Fibroblast of skin of right biceps (primary cell): Measurements from ENCODE around the gene MNX1.

Experiments
- DNase-seq: peaks from one replicate; pipeline ENCODE4 v3.0.0-alpha.2; 2013

MNX1 gene

DNA sequence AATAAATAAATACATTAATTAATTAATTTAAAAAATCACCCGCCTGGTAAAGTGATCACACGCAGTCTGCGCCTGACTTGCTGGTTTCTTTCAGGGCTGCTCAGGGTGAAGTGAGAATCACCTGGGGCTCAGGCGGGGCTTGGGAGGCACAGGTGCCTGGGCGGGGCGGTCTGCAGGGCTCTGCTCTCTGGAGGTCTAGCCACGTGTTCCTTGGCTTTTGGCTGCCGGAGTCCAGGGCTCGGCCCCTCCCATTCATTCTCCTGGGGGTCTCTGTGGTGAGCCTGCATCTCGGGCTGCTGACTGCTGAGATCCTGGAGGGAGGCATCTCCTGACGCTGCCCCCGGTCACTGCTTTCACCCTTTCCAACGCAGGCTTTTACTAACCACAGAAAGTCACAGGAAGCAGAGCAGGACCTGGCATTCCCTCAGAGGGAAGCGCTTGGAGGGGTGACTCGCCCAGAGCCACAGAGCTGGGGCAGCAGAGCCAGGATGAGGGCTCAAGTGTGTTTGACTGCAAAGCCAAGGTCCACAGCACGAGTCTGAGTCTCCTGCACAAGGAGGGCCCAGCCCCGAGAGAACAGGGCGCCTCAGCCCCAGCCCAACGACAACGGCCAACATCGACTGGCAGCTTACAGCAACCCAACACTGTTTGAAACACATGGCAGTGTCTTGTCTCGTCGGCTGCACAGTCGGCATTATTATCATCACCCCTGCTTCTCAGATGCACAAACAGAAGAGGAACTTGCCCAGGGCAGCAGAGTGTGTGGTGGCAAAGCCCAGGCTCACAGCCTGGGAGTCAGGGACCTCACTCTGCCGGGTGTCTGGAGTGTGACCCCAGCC lies 22.4 kb upstream of the MNX1 start:
- DNase-seq, result peak; percentile 17

DNA sequence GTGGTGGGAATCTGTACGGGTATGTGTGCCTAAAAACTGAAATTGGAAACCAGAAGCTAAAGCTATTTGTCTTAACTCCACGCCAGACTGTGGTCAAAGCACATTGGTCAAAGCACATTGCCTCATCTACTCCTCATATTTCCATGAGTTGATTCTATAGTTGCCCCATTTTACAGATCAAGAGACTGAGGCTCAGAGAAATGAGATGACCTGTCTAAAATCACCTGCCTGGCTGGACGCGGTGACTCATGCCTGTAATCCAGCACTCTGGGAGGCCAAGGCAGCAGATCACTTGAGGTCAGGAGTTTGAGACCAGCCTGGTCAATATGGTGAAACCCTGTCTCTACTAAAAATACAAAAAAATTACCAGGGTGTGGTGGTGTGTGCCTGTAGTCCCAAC lies 21.7 kb upstream of the MNX1 start:
- DNase-seq, result no peak

DNA sequence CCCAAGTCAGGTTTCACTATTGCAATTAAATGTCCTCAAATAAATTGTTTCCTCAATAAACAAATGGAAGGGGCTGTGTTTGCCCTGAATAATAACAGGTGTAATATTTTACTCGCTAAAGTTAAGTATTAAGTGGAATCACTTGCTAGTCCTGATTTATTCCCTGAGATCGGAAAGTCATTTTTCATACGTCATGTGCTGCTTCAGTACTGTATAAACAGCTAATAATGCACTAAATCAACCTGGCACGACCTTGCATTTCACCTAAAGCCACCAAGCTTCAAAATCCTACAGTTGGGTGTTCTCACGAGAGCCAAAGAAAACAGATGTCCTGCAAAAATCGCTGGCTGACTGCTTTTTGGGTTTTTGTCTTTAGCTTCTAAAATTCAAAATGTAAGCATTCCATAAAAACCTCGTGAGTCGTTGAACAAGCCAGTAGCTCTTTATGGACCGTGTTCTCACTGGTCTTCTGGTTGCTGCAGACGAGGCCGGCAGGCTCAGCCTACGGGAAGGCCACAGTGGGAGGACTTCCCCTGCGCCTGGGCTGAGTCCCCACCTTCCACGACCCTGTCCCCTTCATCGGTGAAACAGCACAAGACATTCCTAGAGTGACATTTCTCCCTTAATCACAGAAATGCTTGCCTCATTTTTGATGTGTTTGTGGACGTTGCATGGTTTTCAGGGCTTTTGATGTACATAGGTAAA lies 17.9 kb upstream of the MNX1 start:
- DNase-seq, result no peak

DNA sequence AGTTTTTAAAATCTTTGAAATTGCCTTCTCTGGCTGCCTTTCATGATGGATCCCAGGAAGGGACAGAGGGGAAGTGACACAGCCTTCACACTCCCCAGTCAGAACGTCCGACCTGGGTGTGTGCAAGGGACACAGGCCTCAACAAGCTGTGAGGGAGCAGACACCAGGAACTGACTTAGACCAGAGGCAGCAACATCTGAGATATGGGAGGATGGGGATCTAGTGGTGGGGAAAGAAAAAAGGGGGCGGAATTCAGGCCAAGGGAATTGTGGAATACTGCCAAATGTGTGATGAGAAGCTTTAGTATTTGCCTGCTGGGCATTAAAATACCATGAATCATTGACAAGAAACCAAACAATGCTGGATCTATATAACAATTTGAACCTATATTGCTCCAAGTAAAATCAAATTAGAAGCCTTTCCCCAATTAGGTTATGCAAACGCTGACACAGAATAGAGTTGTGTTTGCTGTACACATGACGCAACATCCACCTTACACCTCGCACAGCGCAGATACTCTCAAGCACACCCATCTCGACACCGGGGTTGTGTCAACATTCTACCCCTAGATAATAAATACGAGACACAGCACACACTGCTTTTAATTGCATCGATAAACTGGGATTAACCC lies 17.2 kb upstream of the MNX1 start:
- DNase-seq, result peak; percentile 26

DNA sequence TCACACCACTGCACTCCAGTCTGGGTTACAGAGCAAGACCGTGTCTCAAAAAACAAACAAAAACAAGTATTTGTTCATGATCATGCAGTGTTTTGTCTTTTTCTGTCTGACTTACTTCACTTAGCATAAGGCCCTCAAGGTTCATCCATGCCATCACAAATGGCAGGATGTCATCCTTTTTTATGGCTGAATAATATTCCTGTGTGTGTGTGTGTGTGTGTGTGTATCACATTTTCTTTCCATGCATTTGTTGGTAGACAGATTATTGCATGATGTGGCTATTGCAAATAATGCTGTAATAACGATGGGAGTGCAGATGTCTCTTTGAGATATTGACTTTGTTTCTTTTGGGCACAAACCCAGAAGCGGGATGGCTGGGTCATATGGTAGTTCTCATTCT lies 14.3 kb upstream of the MNX1 start:
- no peak for DNase-seq

DNA sequence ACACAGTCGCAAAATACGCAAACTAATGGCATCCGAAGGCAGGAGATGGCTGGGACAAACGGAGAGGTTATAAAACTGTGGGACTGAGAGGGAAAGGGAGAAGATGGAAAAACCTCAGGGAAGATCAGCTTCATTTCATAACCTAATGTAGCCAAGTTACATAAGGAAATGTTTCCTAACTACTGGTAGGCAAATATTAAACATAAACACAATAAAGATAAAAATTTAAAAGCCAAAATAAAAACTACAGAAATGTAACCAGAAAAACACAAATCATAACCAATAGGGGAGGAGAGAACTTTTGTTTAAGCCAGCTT lies 13.1 kb upstream of the MNX1 start:
- DNase-seq, result no peak

DNA sequence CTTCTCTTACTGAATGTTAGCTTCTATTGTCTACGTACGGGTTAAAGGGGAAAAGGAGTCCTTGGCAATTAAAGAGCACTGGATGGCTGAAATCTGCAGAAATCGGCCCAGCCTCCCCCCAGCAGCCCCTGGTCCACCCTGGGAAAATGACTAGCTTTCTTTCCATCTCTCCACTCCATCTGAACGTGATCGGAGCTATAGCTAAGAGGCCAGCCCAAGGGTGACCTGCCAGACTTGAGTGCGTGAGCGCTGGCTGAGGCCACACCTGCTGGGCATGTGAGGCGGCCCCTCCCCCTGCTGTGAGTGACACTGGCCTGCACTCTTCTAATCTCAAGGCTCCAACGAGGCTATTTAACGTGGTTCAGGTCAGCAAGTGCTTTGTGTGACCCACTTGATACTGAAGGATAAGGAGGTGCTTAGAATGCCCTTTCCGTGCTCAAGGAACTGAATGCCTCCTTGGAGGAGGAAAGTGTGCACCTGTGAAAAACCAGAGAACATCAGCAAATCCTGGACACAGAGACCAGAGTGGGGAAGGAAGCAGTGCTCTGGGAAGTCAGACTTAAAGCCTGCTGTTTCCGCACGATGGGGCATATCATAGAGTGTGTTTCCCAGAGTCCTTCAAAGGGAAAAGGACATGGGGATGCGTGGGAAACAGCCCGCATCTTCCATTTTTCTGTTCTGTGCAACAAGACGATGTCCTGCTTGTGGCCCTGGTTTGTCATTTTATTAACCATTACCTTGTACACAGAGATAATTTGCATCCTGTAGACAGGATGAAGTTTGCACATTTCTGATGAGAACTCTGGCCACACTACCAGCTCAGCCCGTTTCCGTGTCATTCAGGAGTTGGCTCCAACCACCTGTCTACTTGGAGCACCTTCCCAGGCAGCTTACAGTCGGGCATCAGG lies 12.5 kb upstream of the MNX1 start:
- no peak for DNase-seq

DNA sequence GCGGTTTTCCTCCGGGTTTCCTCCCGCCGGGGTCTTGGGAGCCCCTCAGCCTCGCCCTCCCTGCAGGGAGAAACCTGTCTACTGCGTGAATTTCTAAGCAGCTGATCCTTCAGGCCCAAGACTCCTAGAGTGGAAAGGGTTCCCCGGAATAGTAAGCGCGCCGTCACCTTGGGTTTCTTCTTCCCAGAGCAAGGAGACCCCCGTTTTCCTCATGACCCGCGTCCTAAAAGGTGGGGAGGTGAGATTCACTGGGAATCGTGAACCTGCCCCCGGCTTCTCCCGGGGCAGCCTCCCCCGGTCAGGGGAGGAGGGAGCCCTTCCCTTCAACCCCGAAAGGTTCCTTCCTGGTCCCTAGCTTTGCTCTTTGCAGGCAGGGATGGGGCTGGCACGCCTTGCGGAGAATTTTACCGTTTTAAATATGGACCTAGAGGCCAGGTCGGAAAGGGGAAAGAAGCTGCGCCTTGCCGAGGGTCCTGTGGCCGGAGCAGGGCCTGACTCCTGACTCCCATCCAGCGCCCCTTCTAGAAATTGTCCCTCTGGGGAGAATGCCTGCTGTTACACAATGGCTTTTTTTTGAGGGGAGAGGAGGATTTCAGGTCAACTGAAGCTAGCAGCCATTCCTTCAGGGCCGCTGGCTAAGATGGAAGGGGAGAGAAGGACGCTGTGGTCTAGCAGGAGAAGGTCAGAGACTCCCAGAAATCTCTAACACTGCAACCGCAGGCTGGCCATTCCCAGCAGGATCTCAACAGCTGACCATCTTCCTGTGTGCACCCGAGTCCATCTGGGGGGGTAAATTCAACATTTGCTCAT lies 11.6 kb upstream of the MNX1 start:
- no peak for DNase-seq

DNA sequence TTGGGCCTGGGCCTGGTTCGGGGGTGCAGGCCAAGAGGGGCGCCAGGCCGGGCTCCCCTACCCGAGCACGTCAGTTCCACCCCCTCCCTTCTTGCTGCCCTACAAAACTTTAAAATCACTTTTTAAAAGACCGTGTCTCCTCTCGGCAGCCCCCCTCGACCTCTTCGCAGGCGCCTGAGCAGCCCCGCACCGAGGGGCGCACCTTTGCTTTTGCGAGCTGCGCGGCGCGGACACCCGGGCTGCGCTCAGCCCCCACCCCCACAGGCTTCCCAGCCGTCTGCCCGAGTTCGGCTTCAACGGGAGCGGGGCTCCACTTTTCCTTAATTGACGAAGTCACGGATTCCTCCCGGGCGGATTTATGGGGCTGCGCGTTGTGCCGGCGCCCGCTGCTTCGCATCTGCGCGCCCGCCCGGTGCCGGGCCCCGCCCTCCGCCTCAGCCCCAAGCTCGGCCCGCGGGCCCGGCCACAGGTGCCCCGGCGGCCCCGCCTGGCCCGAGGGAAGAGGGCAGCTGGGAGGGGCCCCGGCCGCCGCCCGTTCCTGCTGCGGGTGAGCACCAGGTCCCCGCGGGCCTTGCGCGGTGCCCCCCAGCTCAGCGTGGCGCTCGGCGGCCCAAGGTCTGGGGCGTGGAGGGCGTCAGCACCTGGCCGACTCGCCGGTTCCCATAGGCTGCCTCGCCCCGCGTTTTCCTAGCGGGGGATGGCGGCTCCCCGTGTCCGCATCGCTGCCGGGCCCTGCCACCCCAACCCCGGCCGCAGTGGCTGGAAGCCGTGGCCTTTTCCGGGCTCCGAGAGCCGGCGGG lies 10.8 kb upstream of the MNX1 start:
- DNase-seq, result no peak

DNA sequence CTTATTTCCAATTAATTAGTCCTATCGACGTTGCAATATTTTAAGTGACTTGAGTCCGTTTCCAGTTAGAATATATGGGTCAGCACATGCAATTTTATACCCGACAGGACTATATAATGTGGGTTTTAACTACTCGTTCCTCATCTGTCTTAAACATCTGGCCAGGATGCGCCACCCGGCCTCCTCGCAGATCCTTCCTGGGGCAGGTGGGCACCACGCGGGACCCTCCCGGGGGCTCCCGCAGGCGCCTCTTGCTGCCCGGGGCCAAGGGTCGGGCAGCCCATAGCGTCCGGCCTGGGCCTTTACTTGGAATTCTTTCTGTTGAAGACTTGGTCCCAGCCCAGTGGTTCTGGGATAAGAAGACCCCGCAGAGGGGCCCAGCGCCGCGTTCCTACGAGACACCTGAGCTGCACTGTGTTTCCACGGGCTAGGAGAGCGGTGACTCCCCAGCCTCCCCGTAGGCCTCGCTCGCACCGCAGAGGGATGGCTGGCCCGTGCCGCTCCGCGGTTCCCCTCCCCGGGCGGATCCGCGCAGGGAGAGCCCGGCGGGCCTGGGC lies 10.1 kb upstream of the MNX1 start:
- DNase-seq, result no peak

DNA sequence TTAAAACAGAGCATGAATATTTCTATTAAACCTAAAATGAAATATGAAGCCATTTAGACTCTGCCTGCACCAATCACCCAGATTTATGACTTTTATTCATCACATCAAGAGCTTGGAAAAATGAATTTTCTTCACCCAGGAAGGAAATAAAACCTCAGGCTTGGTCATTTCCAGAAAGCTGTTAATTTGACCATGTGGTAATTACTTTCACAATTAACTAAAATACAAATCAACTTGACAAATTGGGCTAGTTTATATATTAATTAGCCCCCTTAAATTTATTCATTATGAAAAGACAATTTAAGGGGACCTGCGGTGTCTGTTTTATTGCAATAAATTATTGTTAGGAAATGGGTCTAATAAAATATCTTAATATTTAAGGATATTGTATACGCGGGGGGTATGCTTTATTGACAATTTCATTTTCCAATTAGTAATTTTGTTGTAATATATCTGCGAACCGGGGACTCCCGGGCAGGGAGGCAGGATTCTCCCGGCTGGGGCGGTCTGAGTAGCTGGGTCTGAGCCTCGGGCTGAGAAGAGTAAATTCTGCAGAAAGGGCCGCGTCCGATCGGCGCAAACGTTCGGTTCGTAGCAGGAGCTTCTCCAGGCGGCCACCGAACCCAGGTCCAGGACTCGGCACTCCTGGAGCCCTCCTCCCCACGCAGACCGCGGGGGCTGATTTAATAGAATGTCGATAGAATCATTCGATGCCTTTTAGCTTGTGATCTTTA lies 9.4 kb upstream of the MNX1 start:
- no peak for DNase-seq

DNA sequence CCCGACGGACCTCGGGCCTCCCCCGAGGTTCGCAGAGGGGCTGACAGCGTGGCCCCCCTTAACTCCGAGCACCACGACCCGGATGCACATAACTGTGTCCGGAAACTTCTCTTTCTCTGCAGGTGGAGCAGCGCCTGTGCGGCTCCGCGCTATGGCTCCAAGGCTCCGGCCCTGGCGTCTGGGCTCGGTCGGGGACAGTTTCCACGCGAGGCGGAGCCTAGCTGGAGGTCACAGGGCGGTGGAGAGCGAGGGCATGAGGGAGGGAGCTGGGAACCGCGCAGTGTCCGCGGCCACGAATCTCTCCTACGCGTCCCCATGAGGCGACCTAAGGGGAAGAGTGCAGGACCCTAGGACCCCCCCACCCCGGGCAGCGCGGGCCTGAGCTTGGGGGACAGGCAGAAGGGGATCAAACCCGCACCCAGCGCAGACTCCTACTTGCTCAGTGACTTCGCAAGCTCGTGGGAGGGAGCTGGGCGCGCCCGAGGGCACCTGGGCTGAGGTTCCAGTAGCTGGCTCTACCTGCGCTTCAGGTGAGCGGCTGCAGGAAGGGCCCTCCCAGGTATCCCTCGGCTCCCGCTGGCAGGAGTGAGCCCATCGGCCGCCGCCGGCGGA lies 8.6 kb upstream of the MNX1 start:
- DNase-seq, result no peak

DNA sequence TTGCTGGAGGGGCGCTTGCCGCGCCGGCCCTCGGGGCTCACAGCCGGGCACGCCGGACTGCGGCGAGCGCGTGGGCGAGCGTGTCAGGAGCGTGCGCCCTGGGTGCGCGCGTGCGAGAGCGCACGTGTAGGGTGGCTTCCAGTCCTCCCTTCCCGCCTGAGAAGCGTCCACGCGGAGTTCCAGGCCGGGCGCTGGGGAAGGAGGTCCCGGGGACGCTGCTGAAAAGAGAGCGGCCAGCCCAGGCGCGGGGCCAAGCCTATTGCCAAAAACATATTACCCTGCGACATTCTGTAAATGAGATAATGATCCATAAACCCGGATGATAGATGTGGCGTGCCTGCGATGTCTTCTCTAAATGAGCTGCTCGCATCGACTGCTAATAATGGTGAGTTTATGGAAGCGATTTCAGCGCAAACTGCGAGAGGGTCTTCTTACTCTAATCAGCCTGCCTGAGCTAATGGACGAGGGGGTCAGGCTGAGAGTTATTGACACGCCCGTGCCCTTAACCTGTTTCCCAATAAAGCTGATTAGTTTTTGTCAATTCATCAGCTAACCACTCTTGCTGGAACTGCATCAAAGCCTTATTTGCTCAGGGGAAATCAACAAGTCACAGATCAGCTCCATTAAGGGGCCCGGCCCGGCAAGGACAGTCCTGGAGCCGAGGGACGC lies 8.0 kb upstream of the MNX1 start:
- DNase-seq, result no peak

DNA sequence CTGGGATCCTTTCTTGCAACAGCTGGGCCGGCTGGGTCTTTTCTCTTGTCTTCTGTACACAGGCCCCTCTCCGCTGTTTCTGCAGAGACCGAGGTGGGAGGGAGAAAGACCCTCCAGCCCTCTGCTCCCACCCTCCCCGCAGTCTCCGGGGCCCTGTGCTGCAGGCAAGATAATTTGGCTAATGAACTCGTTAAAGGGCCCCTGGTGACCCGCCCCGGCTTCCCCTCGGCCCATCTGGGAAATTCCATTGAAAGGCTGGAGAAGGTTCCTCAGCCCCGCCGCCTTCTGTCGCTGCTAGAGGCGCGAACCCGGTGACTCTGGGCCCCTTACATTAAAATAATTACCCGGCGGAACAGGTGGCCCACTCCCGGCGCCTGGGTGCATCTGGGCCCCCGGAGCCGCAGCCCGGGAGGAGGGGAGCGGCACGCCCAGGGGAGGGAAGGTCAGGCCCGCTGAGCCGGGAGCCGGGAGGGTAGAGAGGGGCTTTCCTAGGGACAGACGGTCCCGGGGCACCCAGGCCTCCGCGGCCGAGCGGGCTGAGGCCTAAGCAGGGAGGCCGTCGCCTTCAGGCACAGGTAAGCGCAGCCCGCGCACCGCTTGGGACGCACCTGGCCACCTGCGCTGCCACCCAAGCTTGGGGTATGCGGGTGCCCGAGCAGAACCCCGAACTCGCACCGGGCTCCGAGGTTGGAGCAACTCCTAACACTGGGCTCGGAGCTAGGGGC lies 7.3 kb upstream of the MNX1 start:
- no peak for DNase-seq

DNA sequence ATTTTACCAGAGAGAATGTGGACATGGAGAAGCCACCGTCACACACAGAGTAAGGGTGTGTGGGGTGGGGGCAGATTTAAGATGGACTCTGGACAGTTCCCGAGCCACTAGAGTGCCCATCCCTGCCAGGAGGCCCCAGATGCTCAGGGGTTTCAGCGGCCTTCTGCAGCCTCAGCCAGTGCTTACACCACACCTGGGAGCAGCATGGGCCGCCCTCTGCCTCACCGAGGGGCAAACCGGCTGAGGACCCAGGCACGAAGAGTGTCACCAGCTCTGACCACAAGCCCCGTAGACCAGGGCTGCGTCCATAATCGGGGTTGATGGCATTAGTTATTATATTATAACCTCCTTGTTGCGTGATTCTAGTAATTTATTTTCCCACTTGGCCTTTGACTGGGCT lies 6.7 kb upstream of the MNX1 start:
- DNase-seq, result no peak

DNA sequence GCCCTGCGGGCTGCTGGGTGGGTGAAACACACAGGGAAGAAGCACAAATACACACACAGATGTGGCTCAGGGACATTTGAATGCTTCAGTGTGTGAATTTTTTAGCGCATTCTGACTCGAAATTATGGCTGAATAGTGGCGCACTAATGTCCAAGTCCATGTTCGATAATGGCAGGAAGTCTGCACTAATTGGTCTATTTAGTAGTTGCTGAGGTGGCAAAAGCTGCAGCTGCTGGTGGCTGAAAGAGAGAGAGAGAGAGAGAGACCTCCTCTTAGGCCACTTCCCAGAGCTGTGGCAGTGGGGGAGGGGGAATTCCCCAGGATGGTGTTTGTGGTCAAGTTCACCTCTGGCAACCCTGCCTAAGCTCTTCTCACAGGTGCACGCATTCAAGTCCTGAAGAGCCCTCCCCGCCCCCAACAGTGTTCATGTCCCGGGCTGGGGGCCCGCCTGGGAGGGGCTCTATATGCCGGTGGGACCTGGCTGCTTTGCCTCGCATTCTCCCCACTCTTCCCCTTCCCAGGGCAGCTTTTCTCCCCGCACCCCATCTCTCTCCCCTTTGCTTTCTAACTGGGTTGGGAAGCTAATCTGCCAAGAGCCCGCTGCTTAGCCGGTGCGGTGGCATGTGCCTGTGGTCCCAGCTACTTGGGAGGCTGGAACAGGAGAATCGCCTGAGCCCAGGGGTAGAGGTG lies 6.0 kb upstream of the MNX1 start:
- no peak for DNase-seq

DNA sequence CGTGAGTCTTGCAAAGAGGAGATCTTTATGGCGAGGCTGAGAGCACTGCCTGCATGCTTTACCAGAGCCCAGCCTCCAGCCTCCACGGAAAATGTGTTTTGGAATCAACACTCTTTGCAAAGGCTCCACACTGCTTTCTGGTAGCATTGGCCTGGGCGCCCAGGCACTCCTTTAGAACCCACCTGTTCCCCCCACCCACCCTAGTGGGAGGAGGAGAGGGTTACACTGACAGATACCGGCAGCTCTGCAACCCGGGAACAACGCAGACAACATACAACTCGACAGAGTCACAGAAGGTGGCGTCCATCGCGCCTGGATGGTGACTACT lies 5.5 kb upstream of the MNX1 start:
- DNase-seq, result no peak
